Measurements from ENCODE around the gene PALMD. TPM values are rescaled to one million over a fixed set of nuclear protein-coding genes. Genes with fewer than 3 reads are reported as not detected.

The PALMD gene
- polyA plus RNA-seq, 1 of the 3 experiments (the other 2 are of a cell fraction) = 1.8 TPM

DNA sequence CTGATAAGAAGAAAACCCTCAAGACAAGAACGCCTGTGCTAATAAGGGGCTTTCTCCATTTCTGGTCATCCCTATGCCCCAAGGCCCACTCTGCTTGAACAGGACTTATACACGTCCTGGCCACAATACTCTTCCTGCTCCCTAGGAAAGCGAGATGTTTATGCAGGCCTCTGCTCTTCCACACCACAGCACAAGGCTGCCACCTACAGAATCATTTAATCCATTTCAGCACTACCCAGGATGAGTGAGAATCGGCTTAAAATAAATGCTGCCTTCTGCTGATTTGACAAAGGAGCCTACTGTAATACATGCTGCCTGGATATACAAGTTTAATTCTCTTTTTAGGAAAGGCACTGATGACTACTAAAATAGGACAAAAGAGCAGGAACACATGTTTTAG lies 91.1 kb downstream of the PALMD start (continued):
- TF ChIP-seq, protein P1, sequence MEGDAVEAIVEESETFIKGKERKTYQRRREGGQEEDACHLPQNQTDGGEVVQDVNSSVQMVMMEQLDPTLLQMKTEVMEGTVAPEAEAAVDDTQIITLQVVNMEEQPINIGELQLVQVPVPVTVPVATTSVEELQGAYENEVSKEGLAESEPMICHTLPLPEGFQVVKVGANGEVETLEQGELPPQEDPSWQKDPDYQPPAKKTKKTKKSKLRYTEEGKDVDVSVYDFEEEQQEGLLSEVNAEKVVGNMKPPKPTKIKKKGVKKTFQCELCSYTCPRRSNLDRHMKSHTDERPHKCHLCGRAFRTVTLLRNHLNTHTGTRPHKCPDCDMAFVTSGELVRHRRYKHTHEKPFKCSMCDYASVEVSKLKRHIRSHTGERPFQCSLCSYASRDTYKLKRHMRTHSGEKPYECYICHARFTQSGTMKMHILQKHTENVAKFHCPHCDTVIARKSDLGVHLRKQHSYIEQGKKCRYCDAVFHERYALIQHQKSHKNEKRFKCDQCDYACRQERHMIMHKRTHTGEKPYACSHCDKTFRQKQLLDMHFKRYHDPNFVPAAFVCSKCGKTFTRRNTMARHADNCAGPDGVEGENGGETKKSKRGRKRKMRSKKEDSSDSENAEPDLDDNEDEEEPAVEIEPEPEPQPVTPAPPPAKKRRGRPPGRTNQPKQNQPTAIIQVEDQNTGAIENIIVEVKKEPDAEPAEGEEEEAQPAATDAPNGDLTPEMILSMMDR (IDR thresholded peaks at IDR 0.05) = peak; percentile 72
- peak; percentile 83 for TF ChIP-seq RAD21 (IDR thresholded peaks at IDR 0.05; ENCODE audit: low read length)
- TF ChIP-seq FOXJ3 (CRISPR knock-in tag; IDR thresholded peaks at IDR 0.05) = no peak
- no peak for TF ChIP-seq RCOR1 (IDR thresholded peaks at IDR 0.05; ENCODE audit: low read length)
- TF ChIP-seq MXI1 (IDR thresholded peaks at IDR 0.05; ENCODE audit: low read depth, low read length) = no peak
- no peak for TF ChIP-seq FOSL2 (IDR thresholded peaks at IDR 0.05; ENCODE audit: borderline replicate concordance, low read depth)
- TF ChIP-seq RFX5 (IDR thresholded peaks at IDR 0.05; ENCODE audit: low read length) = no peak

DNA sequence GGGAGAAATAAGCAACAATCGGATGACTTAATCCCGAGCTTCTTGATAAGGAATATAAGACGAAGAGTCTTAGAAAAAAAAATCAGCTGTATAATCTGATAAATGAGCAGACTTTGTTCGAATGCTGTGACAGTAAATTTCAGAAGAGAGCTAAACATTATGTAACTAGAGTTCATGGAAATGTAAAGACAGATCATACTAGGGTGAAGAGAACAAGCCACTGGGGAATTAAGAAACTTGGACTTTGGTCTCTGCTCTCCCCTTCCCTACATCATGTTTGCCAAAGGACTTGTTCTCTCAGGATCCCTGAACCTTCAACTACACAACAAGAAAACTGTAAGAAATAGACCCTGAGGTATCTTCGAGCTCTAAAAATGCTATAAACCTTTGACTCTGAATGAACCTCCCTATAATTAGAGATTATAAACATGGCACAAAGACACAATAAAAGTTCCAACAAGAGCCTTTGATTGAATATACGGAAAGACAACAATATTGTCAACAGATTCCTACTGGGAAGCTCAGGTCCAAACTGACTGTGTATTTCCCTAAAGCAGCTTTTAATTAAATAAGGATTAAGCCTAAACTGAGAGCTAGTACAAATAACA lies 93.0 kb downstream of the PALMD start:
- Histone ChIP-seq H3K4me3 (ENCODE audit: low read depth in 2 of 2, low read length in 1 of 2) (no peak overlapping the region), H3K27me3 (ENCODE audit: insufficient read depth) (no peaks in the 10 kb centered on the region), H4K20me1 (ENCODE audit: insufficient read depth) (no peaks in the 10 kb centered on the region), H3K79me2 (ENCODE audit: insufficient read depth) (no peaks in the 10 kb centered on the region), H3K9me3 (no peaks in the 10 kb centered on the region), H3K4me1 (ENCODE audit: control insufficient read depth in 1 of 2, insufficient read depth in 2 of 2, low read depth in 1 of 2, low read length in 1 of 2) (no peaks in the 10 kb centered on the region), H3K9me2 (no peaks in the 10 kb centered on the region), H3K9ac (no peak overlapping the region), H2AFZ (ENCODE audit: low read depth) (no peak overlapping the region), H3F3A (replicated peaks; ENCODE audit: insufficient read depth) (no peaks in the 10 kb centered on the region), H3K27ac (ENCODE audit: low read depth in 2 of 2, low read length in 1 of 2) (no peak overlapping the region), H3K36me3 (replicated peaks in 1 of 2; ENCODE audit: control insufficient read depth in 1 of 2, insufficient read depth in 2 of 2, low read length in 1 of 2) (no peaks in the 10 kb centered on the region), H3K4me2 (no peak overlapping the region)
- TF ChIP-seq SIN3A (IDR thresholded peaks at IDR 0.05; ENCODE audit: borderline replicate concordance, low read depth, low read length) = no peak
- no peak for TF ChIP-seq GABPA (IDR thresholded peaks at IDR 0.05; ENCODE audit: low read depth)
- no peak for TF ChIP-seq FOSL2 (IDR thresholded peaks at IDR 0.05; ENCODE audit: borderline replicate concordance, low read depth)
- TF ChIP-seq FOXJ3 (CRISPR knock-in tag; IDR thresholded peaks at IDR 0.05) = no peak
- TF ChIP-seq, protein P2, sequence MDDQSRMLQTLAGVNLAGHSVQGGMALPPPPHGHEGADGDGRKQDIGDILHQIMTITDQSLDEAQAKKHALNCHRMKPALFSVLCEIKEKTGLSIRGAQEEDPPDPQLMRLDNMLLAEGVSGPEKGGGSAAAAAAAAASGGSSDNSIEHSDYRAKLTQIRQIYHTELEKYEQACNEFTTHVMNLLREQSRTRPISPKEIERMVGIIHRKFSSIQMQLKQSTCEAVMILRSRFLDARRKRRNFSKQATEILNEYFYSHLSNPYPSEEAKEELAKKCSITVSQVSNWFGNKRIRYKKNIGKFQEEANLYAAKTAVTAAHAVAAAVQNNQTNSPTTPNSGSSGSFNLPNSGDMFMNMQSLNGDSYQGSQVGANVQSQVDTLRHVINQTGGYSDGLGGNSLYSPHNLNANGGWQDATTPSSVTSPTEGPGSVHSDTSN (IDR thresholded peaks at IDR 0.05) = no peak
- TF ChIP-seq FOXM1 (IDR thresholded peaks at IDR 0.05; ENCODE audit: low read depth) = no peak
- TF ChIP-seq RAD21 (IDR thresholded peaks at IDR 0.05; ENCODE audit: low read length) = no peak
- no peak for TF ChIP-seq TCF12 (IDR thresholded peaks at IDR 0.05)
- no peak for TF ChIP-seq YY1 (IDR thresholded peaks at IDR 0.05; ENCODE audit: low read depth)
- no peak for TF ChIP-seq RXRA (IDR thresholded peaks at IDR 0.05; ENCODE audit: borderline replicate concordance, low read depth)
- TF ChIP-seq, protein P1 (IDR thresholded peaks at IDR 0.05) = no peak
- no peak for TF ChIP-seq TEAD4 (IDR thresholded peaks at IDR 0.05; ENCODE audit: borderline replicate concordance, insufficient read depth)
- TF ChIP-seq MEF2A (IDR thresholded peaks at IDR 0.05; ENCODE audit: borderline replicate concordance, low read depth) = no peak
- TF ChIP-seq TAF1 (IDR thresholded peaks at IDR 0.05; ENCODE audit: borderline replicate concordance, low read depth, low read length) = no peak
- no peak for TF ChIP-seq EP300 (IDR thresholded peaks at IDR 0.05; ENCODE audit: borderline replicate concordance in 1 of 2, low read depth in 1 of 2, low read length in 1 of 2)
- TF ChIP-seq, protein P3, sequence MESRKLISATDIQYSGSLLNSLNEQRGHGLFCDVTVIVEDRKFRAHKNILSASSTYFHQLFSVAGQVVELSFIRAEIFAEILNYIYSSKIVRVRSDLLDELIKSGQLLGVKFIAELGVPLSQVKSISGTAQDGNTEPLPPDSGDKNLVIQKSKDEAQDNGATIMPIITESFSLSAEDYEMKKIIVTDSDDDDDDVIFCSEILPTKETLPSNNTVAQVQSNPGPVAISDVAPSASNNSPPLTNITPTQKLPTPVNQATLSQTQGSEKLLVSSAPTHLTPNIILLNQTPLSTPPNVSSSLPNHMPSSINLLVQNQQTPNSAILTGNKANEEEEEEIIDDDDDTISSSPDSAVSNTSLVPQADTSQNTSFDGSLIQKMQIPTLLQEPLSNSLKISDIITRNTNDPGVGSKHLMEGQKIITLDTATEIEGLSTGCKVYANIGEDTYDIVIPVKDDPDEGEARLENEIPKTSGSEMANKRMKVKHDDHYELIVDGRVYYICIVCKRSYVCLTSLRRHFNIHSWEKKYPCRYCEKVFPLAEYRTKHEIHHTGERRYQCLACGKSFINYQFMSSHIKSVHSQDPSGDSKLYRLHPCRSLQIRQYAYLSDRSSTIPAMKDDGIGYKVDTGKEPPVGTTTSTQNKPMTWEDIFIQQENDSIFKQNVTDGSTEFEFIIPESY (IDR thresholded peaks at IDR 0.05; ENCODE audit: borderline replicate concordance, low read depth) = no peak
- TF ChIP-seq JUND (IDR thresholded peaks at IDR 0.05) = no peak
- no peak for DNase-seq
- WGBS (ENCODE audit: low lambda C conversion rate) = 88% methylated on average over 6 of the region's 6 CpGs
- ChIA-PET POLR2A (no interaction called here), CTCF (interaction anchor here (1.1 to 1.2 kb wide), 2 partner anchors 9 to 10 kb away, joined by 3 read pairs; no protein-coding TSS in a partner anchor)
